ENCODE data around the gene RPS6KL1.

DNA sequence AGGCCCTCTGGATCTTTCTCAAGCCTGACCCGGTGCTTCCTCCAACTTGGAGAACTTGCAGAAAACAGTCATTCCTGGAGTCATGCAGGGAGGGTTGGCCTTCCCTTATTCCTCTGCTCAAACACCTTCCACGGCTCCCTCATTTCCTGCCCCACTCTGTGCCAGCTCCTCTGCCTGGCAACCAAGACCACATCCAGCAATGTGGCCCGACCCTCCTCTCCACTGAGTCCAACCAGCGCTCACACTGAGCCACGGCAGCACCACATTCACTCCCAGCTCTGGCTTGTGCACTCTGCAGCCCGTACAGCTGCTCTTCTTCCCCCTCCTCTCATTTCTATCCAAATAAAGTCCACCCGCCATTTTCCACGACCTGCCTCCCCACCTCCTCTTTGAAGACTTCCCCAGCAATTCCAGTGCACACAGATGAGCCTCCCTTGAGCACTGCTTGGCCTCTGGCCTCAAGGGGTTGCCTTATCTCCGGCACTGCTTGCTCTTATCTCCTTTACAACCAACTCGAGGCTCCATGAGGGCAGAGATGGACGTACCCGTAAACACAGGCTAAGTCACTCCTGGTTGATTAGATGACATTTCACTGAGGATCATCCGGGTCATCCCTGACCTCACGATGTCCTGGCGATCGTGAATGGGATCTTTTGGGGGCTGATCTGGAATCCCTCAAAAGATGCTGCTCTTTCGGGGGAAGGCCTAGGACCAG, 27.0 kb upstream of the RPS6KL1 start:
- no peak for TF ChIP-seq POLR2A (IDR thresholded peaks at IDR 0.05; ENCODE audit: low read length)
- TF ChIP-seq GATA1 (IDR thresholded peaks at IDR 0.05; ENCODE audit: low read depth, low read length), result no peak

Data from erythroblast (primary cell).